HG02943 (cell line): ENCODE data around the gene TK1.
"Not testable (repeated sequence)": the region's sequence is repeated elsewhere in the genome, so short reads cannot be mapped to it uniquely, and the experiment has no call there.

Experiments used
- ATAC-seq: cut with Tn5 transposase; IDR thresholded peaks from one replicate; pipeline ENCODE4 v1.9.1; 2021; ENCODE audit warnings: mild to moderate bottlenecking, low read depth, moderate library complexity; ENCODE audit not compliant: unreplicated experiment

The TK1 gene

DNA sequence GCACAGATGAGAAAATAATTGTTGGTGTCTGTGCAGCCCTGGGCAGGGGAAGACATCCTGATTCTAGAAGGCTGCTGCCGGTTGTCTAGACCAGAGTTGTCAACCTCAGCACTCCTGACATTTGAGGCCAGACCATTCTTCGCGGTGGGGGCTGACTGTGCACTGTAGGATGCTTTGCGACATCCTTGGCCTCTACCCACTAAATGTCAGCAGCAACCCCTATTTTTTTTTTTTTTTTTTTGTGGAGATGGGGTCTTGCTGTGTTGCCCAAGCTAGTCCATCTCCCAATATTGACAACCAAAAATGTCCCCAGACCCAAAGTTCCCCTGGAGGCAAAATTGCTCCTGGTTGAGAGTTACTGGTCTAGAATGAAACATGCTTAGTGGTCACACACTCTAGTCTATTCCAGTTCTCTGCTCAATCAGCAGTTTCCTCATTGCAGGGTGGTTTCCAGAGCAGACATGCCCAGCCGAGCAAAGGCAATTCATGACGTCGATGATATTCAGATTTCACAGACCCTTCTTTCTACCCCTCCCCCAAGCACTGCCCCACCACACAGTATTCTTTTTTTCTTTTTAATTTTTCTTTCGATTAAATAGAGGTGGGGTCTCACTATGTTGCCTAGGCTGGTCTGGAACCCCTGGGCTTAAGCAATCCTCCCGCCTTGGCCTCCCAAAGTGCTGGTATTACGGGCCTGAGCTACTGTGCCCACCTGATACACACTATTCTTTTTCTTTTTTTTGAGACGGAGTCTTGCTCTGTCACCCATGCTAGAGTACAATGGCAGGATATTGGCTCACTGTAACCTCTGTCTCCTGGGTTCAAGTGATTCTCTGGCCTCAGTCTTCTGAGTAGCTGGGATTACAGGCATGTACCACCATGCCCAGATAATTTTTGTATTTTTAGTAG lies 31.7 kb downstream of the TK1 start:
- ATAC-seq = no peak

DNA sequence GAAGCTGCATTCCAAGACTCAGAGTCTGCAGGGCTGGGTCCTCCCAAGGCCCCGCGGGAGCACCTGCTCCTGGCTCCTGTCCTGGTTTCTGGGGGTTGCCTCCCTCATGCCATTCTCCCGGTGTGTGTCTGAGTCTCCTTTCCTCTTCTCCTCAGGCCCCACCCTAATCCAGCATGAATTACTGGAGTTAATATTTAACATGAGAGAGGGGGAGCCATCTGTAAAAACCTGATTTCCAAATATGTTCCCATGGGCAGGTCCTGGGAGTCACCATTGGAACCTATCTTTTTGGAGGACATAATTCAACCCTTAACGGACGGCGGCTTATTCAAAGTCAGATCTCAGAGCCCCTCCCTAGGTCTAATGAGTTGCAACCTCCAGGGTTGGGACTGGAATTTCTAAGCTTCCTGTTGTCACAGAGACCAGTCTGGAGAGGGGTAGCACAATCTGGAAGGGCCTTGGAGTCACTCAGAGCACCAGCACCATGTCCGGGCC lies 35.3 kb downstream of the TK1 start:
- ATAC-seq = no peak

DNA sequence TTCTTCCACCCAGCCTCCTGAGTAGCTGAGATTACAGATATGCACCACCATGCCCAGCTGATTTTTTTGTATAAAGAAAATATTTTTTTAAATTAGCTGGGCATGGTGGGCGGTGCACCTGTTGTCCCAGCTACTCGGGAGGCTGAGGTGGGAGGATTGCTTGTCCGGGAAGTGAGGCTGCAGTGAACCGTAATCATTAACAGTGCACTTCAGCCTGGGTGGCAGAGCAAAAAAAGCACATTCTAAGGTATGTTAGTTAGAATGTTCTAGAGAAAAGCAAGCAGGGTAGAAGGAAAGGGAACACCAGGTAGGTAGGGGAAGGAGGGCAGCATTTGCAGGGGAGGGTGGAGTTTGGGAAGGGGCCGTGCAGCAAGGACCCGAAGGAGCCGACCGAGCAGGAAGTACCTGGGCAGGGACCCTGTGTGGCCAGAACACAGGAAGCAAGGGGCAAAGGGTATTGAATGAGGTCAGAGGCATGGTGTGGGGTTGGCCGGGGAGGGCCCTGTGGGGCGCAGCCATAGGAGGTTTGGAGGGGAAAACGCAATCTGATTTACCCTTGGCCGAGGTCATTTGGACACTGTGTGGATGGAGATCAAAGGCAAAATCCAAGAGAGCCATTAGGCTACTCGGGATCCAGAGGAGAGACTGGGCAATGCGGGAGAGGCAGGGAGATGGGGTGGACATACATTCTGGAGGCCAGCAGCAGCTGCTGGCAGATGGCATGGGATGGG lies 38.4 kb downstream of the TK1 start:
- no peak for ATAC-seq

DNA sequence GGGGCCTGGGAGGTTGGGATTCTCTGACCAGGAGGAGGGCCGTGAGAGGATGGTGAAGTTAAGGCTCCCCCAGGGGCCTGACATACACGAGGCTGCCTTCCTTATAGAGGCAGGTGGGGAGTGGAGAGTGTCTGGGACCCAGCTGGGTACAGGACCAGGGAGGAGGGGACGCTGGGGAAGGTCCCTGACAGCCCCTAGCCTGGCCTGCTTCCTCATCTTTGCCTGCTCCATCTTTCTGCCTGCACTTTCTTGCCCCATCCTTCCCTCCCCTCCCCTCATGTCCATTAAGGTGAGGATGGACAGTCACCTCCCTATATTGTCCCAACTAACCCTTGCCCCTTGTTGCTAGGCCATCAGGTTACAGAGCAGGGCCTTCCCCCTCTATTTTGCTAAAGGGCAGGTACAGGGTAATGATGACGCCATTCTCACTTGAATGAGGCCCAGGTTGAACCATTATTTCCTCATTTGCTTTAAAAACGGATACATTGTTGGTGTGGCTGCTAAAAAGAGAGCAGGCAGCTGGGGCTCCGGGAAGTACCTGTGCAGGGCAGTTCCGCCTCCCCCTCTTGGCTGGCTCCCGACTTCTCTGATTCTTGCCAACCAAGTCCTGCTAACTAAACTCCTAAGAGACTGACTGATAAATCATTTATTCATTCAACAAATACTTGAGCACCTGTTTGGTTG lies 39.4 kb downstream of the TK1 start:
- ATAC-seq = no peak

- ATAC-seq = no peak
Observed at GRCh38 chr17:78146881-78147280, 40.0 kb downstream of the TK1 start.

- no peak for ATAC-seq
Observed at GRCh38 chr17:78146471-78146869, 40.4 kb downstream of the TK1 start.

DNA sequence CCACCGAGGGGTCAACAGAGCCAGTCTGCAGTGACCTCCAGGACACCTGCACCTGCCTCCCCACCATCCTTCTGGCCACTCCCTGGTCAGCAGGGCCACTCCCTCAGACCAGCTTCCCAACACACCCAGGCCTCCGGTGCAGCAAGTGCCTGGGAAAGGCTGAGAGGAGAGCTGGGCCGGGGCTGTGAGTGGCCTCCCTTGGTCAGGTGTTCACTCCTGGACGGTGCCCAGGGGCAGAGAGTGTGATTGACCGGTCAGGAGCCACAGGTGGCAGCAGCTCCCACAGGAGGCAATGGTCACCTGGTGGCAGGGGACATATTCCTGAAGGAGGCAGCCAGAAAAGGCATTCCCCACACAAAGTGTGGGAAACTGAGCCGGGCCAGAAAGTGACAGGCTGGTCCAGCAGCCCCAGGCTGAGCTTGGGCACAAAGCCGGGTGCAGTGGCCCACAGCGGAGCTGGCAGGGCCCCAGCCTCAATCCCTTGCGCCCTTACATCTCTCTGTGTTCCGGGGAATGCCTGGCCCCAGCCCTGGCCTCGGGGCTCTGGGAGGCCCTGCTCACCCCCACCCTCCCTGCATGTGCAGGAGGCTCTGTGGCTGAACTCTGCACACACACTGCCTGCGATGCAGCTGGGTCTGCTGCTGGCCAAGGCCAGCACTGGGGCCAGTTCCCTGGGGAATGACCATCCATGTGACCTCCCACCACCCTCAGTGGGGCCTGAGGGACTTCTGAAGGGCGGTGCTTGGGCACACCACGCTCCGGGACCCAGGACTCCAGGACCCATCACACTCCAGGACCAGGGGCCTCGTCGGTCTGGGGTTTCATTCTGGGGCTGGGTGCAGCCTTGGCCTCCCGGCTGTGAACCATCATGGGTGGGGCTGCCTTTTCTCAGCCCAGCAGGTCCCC lies 41.9 kb downstream of the TK1 start:
- ATAC-seq = no peak

DNA sequence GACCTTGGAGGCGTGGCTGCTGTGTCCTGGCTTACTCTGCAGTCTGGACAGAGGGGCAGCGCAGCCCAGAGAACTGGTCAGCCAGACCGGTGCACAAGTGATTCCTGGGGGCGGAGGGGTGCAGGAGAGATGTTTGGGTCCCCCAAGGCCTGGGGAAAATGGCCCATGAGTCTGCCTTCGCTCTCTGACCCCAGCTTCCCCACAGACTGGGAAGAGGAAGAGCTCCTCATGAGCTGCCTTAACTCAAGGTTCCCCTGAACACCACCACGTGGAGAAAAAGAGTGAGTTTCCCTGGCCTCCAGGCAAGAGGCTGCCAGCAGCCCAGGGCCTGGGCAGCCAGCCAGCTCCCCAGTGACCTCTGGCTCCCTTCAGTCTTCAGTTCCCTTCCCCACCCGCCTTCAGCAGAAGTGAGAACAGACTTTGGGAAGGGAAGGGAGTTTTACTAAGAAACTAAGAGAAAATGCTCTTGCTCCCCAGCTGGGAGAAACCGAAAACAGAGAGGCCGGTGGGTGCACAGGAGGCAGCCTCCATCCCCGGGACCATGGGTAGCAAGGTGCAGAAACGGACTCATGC lies 42.6 kb downstream of the TK1 start:
- no peak for ATAC-seq

- no peak for ATAC-seq
Observed at GRCh38 chr17:78143214-78144146, 43.4 kb downstream of the TK1 start.

DNA sequence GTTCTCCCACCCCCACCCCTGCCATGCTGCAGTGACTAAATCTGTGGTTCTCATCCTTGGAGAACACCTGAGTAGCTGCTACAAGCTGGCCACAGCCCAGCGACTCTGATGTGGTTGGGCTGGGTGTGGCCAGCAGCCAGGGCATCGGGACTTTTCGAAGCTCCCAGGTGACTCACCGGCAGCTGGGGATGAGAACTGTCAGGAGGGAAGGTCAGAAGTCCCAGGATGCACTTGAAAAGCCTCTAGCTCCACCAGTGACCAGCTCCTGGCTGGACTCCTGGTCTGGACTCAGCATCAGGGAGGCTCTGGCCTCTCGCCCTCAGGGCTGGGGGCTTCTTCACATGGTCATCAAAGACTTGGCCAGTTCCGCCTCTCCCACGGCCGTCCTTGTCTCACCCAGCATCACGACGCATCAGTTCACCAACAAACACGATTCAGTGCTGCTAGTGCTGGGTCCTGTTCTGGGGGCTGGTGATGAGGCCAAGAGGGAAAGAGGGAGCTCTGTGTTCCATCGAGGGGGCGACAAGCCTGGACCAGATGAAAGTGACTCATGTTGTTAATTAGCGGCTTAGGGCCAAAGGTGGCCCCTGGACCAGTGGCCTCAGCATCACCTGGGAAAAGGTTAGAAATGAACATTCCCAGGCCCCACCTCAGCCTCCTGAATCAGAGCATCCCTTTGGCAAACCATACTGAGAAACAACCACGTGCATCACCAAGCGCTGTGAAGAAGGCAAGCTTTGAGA lies 44.6 kb downstream of the TK1 start:
- ATAC-seq = no peak

GRCh38 chr17:78141437-78142118 lies 45.3 kb downstream of the TK1 start:
- ATAC-seq = no peak

- peak; percentile 84 for ATAC-seq
Observed at GRCh38 chr17:78140169-78141051, 46.4 kb downstream of the TK1 start.

DNA sequence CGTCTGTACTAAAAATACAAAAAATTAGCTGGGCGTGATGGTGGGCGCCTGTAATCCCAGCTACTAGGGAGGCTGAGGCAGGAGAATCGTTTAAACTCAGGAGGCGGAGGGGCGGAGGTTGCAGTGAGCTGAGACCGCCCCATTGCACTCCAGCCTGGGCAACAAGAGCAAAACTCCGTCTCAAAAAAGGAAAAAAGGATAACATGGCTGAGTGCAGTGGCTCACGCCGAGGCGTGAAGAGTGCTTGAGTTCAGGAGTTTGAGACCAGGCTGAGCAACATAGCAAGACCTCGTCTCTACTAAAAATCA lies 47.0 kb downstream of the TK1 start:
- not testable (repeated sequence) for ATAC-seq

DNA sequence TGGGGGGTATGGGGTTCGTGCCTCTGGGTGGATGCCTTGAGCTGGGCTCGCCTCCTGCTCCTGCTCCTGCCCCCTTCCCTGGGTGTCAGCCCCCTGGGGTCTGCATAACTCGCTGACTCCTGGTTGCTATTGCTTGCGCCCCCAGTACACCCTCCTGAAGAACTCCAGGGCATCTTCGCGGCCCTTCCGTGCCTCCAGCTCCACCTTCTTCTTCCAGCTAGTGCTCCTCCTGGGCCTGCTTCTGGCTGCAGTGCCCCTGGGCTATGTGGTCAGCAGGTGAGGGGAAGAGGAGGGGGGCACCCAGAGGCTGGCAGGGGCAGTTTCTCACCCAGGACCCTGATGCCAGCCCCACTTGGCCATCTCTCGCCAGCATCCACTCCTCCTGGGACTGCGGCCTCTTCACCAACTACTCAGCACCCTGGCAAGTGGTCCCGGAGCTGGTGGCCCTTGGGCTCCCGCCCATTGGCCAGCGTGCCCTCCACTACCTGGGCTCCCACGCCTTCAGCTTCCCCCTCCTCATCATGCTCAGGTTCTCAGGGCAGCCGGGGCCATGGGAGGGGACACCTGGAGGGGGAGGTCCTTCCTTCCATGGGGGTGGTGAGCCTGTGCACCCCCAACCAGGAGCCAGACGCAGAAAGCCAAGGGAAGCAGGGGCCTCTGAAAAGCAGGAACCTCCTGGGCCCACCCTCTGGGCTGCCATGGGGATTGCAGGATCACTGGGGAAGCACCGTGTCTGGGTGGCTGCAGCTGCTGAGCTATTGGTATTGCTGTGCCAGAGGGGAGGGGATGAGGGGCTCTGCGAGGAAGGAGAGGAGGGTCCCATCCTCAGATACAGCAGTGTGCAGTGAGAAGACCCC lies 48.4 kb downstream of the TK1 start:
- ATAC-seq = no peak

- no peak for ATAC-seq
Observed at GRCh38 chr17:78137392-78138203, 49.3 kb downstream of the TK1 start.
